ENCODE measurements around the gene HPS6.

- TF ChIP-seq CTCF (IDR thresholded peaks at IDR 0.05) (no peak), POLR2A (IDR thresholded peaks at IDR 0.05) (no peak), POLR2AphosphoS5 (IDR thresholded peaks at IDR 0.05; ENCODE audit: insufficient read depth in 1 of 2, low read depth in 1 of 2) (no peak)
These were observed 25.6 kb downstream of the HPS6 start for GRCh38 chr10:102090772-102091171.
